Measurements from ENCODE around the gene ACYP2.

Gene ACYP2

DNA sequence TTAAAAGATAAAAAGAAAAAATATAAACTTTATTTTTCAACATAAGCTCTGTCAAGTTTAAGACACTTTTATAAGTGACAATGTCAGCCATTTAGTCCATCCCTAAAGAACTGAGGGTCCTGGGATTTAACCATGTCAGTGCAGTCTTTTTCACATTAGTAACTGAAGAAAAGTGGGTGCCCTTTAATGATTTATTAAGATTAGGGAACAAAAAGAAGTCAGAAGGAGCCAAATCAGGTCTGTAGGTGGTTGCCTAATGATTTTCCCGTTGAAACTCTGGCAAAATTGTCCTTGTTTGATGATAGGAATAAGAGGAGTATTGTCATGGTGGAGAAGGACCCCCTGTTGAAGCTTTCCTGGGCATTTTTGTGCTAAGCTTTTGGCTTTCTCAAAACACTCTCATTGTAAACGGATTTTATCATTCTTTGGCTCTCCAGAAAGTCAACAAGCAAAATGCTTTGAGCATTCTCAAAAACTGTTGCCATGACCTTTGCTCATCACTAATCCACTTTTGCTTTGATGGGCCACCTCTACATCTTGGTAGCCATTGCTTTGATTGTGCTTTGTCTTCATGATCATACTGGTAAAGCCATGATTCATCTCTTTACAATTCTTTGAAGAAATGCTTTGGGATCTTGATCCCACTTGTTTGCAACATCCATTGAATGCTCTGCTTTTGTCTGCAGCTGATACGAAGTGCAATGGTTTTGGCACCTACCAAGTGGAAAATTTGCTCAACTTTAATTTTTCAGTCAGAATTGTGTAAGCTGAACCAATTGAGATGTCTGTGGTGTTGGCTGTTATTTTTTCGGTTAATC, 118.6 kb downstream of the ACYP2 start:
- TF ChIP-seq, protein P1, sequence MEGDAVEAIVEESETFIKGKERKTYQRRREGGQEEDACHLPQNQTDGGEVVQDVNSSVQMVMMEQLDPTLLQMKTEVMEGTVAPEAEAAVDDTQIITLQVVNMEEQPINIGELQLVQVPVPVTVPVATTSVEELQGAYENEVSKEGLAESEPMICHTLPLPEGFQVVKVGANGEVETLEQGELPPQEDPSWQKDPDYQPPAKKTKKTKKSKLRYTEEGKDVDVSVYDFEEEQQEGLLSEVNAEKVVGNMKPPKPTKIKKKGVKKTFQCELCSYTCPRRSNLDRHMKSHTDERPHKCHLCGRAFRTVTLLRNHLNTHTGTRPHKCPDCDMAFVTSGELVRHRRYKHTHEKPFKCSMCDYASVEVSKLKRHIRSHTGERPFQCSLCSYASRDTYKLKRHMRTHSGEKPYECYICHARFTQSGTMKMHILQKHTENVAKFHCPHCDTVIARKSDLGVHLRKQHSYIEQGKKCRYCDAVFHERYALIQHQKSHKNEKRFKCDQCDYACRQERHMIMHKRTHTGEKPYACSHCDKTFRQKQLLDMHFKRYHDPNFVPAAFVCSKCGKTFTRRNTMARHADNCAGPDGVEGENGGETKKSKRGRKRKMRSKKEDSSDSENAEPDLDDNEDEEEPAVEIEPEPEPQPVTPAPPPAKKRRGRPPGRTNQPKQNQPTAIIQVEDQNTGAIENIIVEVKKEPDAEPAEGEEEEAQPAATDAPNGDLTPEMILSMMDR (IDR thresholded peaks at IDR 0.05): no peak
- peaks cover 20% of the 10 kb centered on the region for H3K36me3 Mint-ChIP-seq (ENCODE audit: low read depth)
- no peak for DNase-seq
- peaks cover 11% of the 10 kb centered on the region for H3K4me1 Mint-ChIP-seq
- no peak overlapping the region for H3K27ac Mint-ChIP-seq
- no peak overlapping the region for H3K4me3 Mint-ChIP-seq
- peaks cover 5% of the 10 kb centered on the region for H3K27me3 Mint-ChIP-seq (ENCODE audit: low read depth, poor library complexity)
- H3K9me3 Mint-ChIP-seq: peaks cover 27% of the 10 kb centered on the region

DNA sequence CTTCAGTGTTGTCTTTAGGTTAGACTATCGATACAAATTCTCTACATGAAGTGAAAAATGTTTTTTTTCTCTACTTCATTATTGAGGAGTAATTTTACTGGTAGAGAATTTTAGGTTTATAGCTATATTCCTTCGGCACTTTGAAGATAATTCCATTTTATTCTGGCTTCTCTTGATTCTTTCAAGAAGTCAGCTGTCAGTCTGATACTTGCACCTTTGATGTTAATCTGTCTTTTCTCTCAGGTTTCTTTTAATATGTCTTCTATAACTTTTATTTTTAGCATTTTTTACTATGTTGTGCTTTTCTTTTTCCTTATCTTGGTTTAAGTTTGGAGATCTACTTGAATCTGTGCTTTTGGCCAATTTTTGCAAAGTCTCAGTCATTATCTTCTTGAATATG, 122.0 kb downstream of the ACYP2 start:
- H3K4me3 Mint-ChIP-seq: no peak overlapping the region
- DNase-seq: no peak
- H3K27ac Mint-ChIP-seq: no peak overlapping the region
- TF ChIP-seq, protein P1 (IDR thresholded peaks at IDR 0.05): no peak
- peaks cover 24% of the 10 kb centered on the region for H3K9me3 Mint-ChIP-seq
- peaks cover 15% of the 10 kb centered on the region for H3K36me3 Mint-ChIP-seq (ENCODE audit: low read depth)
- peaks cover under 1% of the 10 kb centered on the region for H3K27me3 Mint-ChIP-seq (ENCODE audit: low read depth, poor library complexity)
- H3K4me1 Mint-ChIP-seq: peaks cover 14% of the 10 kb centered on the region

DNA sequence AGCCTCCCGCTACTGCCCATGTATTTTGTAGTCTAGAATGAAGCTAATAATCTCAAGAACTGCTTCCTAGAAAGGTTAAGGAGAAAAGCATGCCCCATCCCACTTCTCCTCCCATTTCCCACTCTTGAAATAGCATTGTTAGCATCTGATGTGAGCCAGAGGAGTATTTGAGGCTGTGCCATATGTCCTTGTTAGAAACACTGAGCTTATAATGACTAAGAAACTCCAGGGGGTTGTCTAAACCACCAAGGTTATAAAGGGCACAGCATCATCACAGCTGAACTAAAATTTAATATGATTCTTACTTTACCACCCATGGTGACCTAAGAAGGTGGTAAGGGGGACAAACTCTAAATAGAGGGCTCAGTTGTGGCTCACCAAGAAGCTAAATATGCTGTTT, 124.0 kb downstream of the ACYP2 start:
- Mint-ChIP-seq H3K4me3 (no peak overlapping the region), H3K27ac (peak overlapping the region; percentile 20), H3K27me3 (ENCODE audit: low read depth, poor library complexity) (no peaks in the 10 kb centered on the region), H3K9me3 (peaks cover 18% of the 10 kb centered on the region), H3K36me3 (ENCODE audit: low read depth) (peaks cover 12% of the 10 kb centered on the region), H3K4me1 (peaks cover 14% of the 10 kb centered on the region)
- TF ChIP-seq, protein P1 (IDR thresholded peaks at IDR 0.05): no peak
- DNase-seq: no peak

DNA sequence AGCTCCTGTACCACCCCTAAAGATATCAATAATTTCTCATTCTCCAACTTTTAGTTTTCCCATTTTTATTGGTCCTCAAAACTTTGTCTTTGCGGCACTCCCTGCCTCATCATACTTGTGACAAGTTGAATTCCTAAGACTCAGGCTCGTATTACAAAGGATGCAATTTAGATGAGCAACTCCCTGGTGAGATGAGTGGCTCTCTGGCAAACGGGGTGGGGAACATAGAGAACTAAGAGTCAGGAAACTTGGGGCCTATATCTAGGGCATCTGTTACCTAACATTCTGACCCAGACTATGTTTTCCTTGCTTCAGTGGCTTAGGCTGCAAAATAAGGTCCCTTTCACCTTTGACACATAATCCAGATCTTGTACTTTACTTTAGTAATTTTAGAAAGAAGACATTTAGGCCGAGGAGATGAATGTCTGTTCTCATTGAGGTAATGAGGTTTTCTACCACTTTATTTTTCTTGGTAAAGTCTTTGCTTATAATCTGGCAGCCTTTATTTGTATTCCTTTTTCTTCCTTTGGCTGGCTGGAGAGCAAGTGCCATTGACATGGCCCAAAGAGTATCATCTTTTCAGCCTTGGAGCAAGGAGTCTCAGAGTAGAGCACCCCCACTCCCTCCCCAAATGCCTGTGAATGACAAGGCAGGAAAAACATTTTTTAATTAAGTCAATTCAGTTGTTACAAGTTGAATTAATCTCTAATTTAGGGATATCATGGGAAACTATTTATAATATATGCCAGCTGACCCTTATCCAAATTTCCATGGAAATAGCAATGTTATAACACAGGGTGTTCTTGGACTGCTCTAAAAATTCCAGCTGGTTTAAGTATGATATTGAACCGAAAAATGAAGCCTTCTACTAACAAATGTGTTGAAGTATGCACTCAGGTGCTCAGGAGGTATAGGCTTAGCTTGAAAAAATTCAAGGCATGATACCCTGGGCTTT, 125.4 kb downstream of the ACYP2 start:
- no peaks in the 10 kb centered on the region for H3K27me3 Mint-ChIP-seq (ENCODE audit: low read depth, poor library complexity)
- H3K9me3 Mint-ChIP-seq: peaks cover 15% of the 10 kb centered on the region
- H3K4me3 Mint-ChIP-seq: no peak overlapping the region
- H3K27ac Mint-ChIP-seq: peak overlapping the region; percentile 71
- DNase-seq: no peak
- peaks cover 12% of the 10 kb centered on the region for H3K36me3 Mint-ChIP-seq (ENCODE audit: low read depth)
- TF ChIP-seq, protein P1 (IDR thresholded peaks at IDR 0.05): no peak
- peaks cover 14% of the 10 kb centered on the region for H3K4me1 Mint-ChIP-seq

DNA sequence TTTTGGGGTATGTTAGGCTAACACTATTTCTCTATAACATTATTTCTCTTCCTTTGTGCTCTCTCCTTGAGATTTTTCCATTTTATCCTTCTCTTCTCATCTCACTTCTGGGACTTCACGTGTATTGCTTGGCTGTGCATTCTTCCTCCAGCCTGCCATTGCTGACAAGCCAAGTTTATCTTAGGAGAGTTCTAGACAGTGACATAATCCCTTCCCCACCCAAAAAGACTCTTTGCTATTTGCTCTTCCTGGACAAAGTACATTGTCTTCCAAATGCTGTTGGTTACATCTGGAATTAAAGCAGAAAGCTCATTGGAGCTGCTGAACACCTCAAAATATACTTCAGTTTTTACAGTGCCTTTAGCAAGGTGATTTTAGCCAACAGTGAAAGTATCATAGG, 131.7 kb downstream of the ACYP2 start:
- Mint-ChIP-seq H3K27me3 (ENCODE audit: low read depth, poor library complexity) (no peaks in the 10 kb centered on the region), H3K36me3 (ENCODE audit: low read depth) (no peaks in the 10 kb centered on the region), H3K27ac (peak overlapping the region; percentile 4), H3K9me3 (no peaks in the 10 kb centered on the region), H3K4me3 (no peak overlapping the region), H3K4me1 (peaks cover 9% of the 10 kb centered on the region)
- no peak for DNase-seq
- TF ChIP-seq, protein P1 (IDR thresholded peaks at IDR 0.05): no peak
